Gastroesophageal sphincter (tissue), 4 donors: ENCODE data around the gene MRPL40. TPM values are rescaled to one million over a fixed set of nuclear protein-coding genes. Genes with fewer than 3 reads are reported as not detected.

Experiments
- ATAC-seq: fragments of 150-250 bp; one replicate; pipeline ENCODE4 v1.9.1; 2016; ENCODE audit warnings: mild to moderate bottlenecking, moderate library complexity
- H3K27ac ChIP-seq, 4 donors: fragments of 200-600 bp; sonication (generic) in 3 of 4; 1 replicate in 3 of 4; 2 replicates in 1 of 4; pipeline ENCODE4 v1.5.1; 2016 to 2019
- H3K27me3 ChIP-seq: fragments of 200-600 bp; sonication (generic); one replicate; pipeline ENCODE4 v1.5.1; 2019
- H3K36me3 ChIP-seq, 2 donors: fragments of 200-600 bp; sonication (generic); one replicate each; pipeline ENCODE4 v1.5.1; 2019; ENCODE audit warnings: control low read depth in 1 of 2
- H3K4me1 ChIP-seq, 3 donors: fragments of 200-600 bp; sonication (generic); 1 replicate in 2 of 3; 2 replicates in 1 of 3; pipeline ENCODE4 v1.5.1; 2016 to 2019; ENCODE audit warnings: control low read depth in 2 of 3
- H3K4me3 ChIP-seq, 2 donors: fragments of 200-600 bp; sonication (generic); one replicate each; pipeline ENCODE4 v1.5.1; 2019; ENCODE audit warnings: mild to moderate bottlenecking in 1 of 2, moderate library complexity in 1 of 2
- H3K9me3 ChIP-seq, 3 donors: fragments of 200-600 bp; sonication (generic); one replicate each; pipeline ENCODE4 v1.5.1; 2017 to 2019; ENCODE audit warnings: control low read depth in 2 of 3
- CTCF ChIP-seq, 4 experiments: fragments of 200-600 bp in 2 of 4; fragments of 450-650 bp in 2 of 4; sonication (generic) in 1 of 4; IDR thresholded peaks; one replicate each; pipeline ENCODE4 v1.5.1; 2017 to 2019; ENCODE audit warnings: antibody characterized with exemption in 4 of 4, mild to moderate bottlenecking in 2 of 4, moderate library complexity in 2 of 4
- EP300 ChIP-seq: sonication (generic); formaldehyde crosslinking; IDR thresholded peaks from one replicate; pipeline ENCODE4 v1.6.1; 2017; ENCODE audit warnings: antibody characterized with exemption, mild to moderate bottlenecking
- POLR2A ChIP-seq, 2 donors: fragments of 450-650 bp; IDR thresholded peaks; one replicate each; pipeline ENCODE4 v1.6.1; 2017; ENCODE audit warnings: antibody characterized with exemption in 2 of 2, mild to moderate bottlenecking in 2 of 2, moderate library complexity in 1 of 2
- POLR2AphosphoS5 ChIP-seq: sonication (generic); formaldehyde crosslinking; IDR thresholded peaks from one replicate; pipeline ENCODE4 v1.6.1; 2017; ENCODE audit warnings: antibody characterized with exemption
- WGBS, 2 donors: methylation state at CpG; one replicate each; pipeline ENCODE4 v1.1.5; 2018; ENCODE audit warnings: low coverage in 1 of 2; 5-methylcytosine and 5-hydroxymethylcytosine counted together
- total RNA-seq, 4 donors: library from RNA; depleted of rRNA; stranded (reverse); fragments of >200 nt; gene quantifications; one replicate each; pipeline ENCODE4 v1.1.0, GENCODE V29; 2016

Gene MRPL40
- total RNA-seq, 4 donors from 2014 or later: 22.8 to 29.1 (median 25.8) TPM

- H3K27me3 ChIP-seq: no peaks in the 10 kb centered on the region
- WGBS, 2 donors: 89 to 96% methylated on average over 3 of the region's 6 CpGs
- ATAC-seq: no peak
- H3K36me3 ChIP-seq: peaks cover 0 to 99% of the 10 kb centered on the region in 2 donors
- H3K9me3 ChIP-seq: no peaks in the 10 kb centered on the region
- H3K27ac ChIP-seq: no peak overlapping the region
- no peak overlapping the region for H3K4me3 ChIP-seq
- no peaks in the 10 kb centered on the region for H3K4me1 ChIP-seq
- TF ChIP-seq POLR2A (IDR thresholded peaks at IDR 0.05) (no peak), POLR2AphosphoS5 (no peak), CTCF (IDR thresholded peaks at IDR 0.05) (no peak), EP300 (no peak)
Observed at GRCh38 chr22:19396561-19396933, 35.8 kb upstream of the MRPL40 start.

GRCh38 chr22:19396934-19397733 is 35.2 kb upstream of the MRPL40 start:
- H3K27me3 ChIP-seq: no peaks in the 10 kb centered on the region
- WGBS, 2 donors: 87 to 89% methylated on average over 2 to 4 of the region's 6 CpGs
- H3K9me3 ChIP-seq: no peaks in the 10 kb centered on the region
- ATAC-seq: no peak
- no peak overlapping the region for H3K4me3 ChIP-seq
- TF ChIP-seq EP300 (no peak), POLR2AphosphoS5 (no peak), CTCF (IDR thresholded peaks at IDR 0.05) (no peak), POLR2A (IDR thresholded peaks at IDR 0.05) (no peak)
- H3K36me3 ChIP-seq: peaks cover 0 to 99% of the 10 kb centered on the region in 2 donors
- no peaks in the 10 kb centered on the region for H3K4me1 ChIP-seq
- H3K27ac ChIP-seq: no peak overlapping the region

GRCh38 chr22:19397734-19398104 is 34.6 kb upstream of the MRPL40 start:
- no peak for TF ChIP-seq EP300
- no peak for TF ChIP-seq CTCF (IDR thresholded peaks at IDR 0.05)
- TF ChIP-seq POLR2A (IDR thresholded peaks at IDR 0.05): no peak
- no peak for TF ChIP-seq POLR2AphosphoS5
- no peak overlapping the region for H3K4me3 ChIP-seq
- H3K27ac ChIP-seq: no peak overlapping the region
- no peaks in the 10 kb centered on the region for H3K27me3 ChIP-seq
- no CpG with 5 or more reads among the region's 3 CpGs for WGBS, 2 donors
- H3K36me3 ChIP-seq: peaks cover 0 to 94% of the 10 kb centered on the region in 2 donors
- H3K9me3 ChIP-seq: no peaks in the 10 kb centered on the region
- no peak for ATAC-seq
- no peaks in the 10 kb centered on the region for H3K4me1 ChIP-seq

GRCh38 chr22:19398206-19398605 is 34.1 kb upstream of the MRPL40 start:
- WGBS, 2 donors: 70% methylated on average over 5 of the region's 6 CpGs; no CpG with 5 or more reads in 1 of the 2 donors
- ATAC-seq: no peak
- no peaks in the 10 kb centered on the region for H3K27me3 ChIP-seq

More at GRCh38 chr22:19398206-19398605, 34.1 kb upstream of the MRPL40 start:
- Histone ChIP-seq H3K36me3 (peaks cover 0 to 89% of the 10 kb centered on the region in 2 donors), H3K4me3 (no peak overlapping the region), H3K9me3 (no peaks in the 10 kb centered on the region), H3K4me1 (no peaks in the 10 kb centered on the region), H3K27ac (no peak overlapping the region)
- TF ChIP-seq POLR2A (IDR thresholded peaks at IDR 0.05) (no peak), EP300 (no peak), POLR2AphosphoS5 (no peak), CTCF (IDR thresholded peaks at IDR 0.05) (no peak)
